ENCODE data around the gene ARSB. TPM values are rescaled to one million over a fixed set of nuclear protein-coding genes. Genes with fewer than 3 reads are reported as not detected.

Gene ARSB
- total and polyA plus RNA-seq, 10 of the 15 experiments (the other 5 are each of a cell fraction or from before 2014, with no cell fraction given): 1.2 to 8.2 (median 6.1) TPM

- no peak overlapping the region for H3K9ac ChIP-seq (ENCODE audit: control insufficient read depth, insufficient read depth, low read length)
- no peaks in the 10 kb centered on the region for H3K79me2 ChIP-seq (ENCODE audit: control insufficient read depth, insufficient read depth, low read length)
- no peaks in the 10 kb centered on the region for H3K9me3 ChIP-seq (replicated peaks; ENCODE audit: control insufficient read depth, insufficient read depth, low read length)
- no peak for TF ChIP-seq YBX1 (IDR thresholded peaks at IDR 0.05)
- no peak for TF ChIP-seq KLF5 (IDR thresholded peaks at IDR 0.05; ENCODE audit: partially characterized antibody)
- TF ChIP-seq RFX5 (IDR thresholded peaks at IDR 0.05; ENCODE audit: low read depth, low read length): no peak
- TF ChIP-seq ZNF622 (IDR thresholded peaks at IDR 0.05): no peak
- TF ChIP-seq RBBP5 (conservative IDR thresholded peaks at IDR 0.05): no peak
- TF ChIP-seq CHD1 (IDR thresholded peaks at IDR 0.05; ENCODE audit: low read depth, low read length): no peak
- no peak for TF ChIP-seq SRF (IDR thresholded peaks at IDR 0.05; ENCODE audit: low read depth in 2 of 2, low read length in 2 of 2)
- no peak for TF ChIP-seq ELK1 (IDR thresholded peaks at IDR 0.05; ENCODE audit: low read depth, low read length)
- no peak for TF ChIP-seq BACH1 (IDR thresholded peaks at IDR 0.05; ENCODE audit: borderline replicate concordance)
- no peak for TF ChIP-seq ATF2 (IDR thresholded peaks at IDR 0.05; ENCODE audit: low read length)
- TF ChIP-seq CBX5 (IDR thresholded peaks at IDR 0.05; ENCODE audit: low read depth): no peak
- TF ChIP-seq ESRRA (IDR thresholded peaks at IDR 0.05; ENCODE audit: low read length): no peak
- H4K20me1 ChIP-seq (ENCODE audit: control insufficient read depth, insufficient read depth): no peaks in the 10 kb centered on the region
- H3K27me3 ChIP-seq (replicated peaks in 1 of 2; ENCODE audit: control insufficient read depth in 2 of 2, insufficient read depth in 2 of 2, low read length in 1 of 2): no peaks in the 10 kb centered on the region
- H2AFZ ChIP-seq (ENCODE audit: control insufficient read depth, low read depth, low read length): no peak overlapping the region
- in situ Hi-C loops (cut with MboI): no loop called here
- H3K4me3 ChIP-seq: no peak overlapping the region
- ChIA-PET CTCF (interaction anchor here (0.6 to 1.1 kb wide), 5 partner anchors 10 to 63 kb away, joined by 3 to 4 read pairs (median 3); no protein-coding TSS in a partner anchor), POLR2A (interaction anchor here (1.0 kb wide), 1 partner anchor 38 kb away, joined by 4 read pairs; no protein-coding TSS in a partner anchor), RAD21 (ENCODE audit: unreplicated experiment) (interaction anchor here (0.9 to 1.8 kb wide), 2 partner anchors 18 to 339 kb away, joined by 4 to 6 read pairs; no protein-coding TSS in a partner anchor), SMC1A (ENCODE audit: uncharacterized antibody, unreplicated experiment) (interaction anchor here (0.6 to 3.2 kb wide), 11 partner anchors 10 to 249 kb away, joined by 3 to 16 read pairs (median 4); no protein-coding TSS in a partner anchor)
- ATAC-seq (no peak), DNase-seq (ENCODE audit: low read depth, low spot score) (no peak), FAIRE-seq (no peak)
- no TSS peak for BruUV-seq (replicated peaks)
- peaks cover 15% of the 10 kb centered on the region; the same call in 1 of the 2 replicates for H3K4me1 ChIP-seq (ENCODE audit: control insufficient read depth, insufficient read depth, low read length)
- no peaks in the 10 kb centered on the region for H3K36me3 ChIP-seq (ENCODE audit: control insufficient read depth in 2 of 2, insufficient read depth in 2 of 2, low read length in 1 of 2)
- 94% methylated on average over 7 of the region's 7 CpGs for WGBS (ENCODE audit: insufficient coverage, insufficient replicate concordance, low lambda C conversion rate, missing lambda C conversion rate)
- intact Hi-C loops (cut with micrococcal nuclease; ENCODE audit: unreplicated experiment): loop anchor here (2.0 kb wide), 1 partner anchor 35 kb away; no protein-coding TSS in a partner anchor
- H3K4me2 ChIP-seq (ENCODE audit: control insufficient read depth, insufficient read depth): no peak overlapping the region
- H3K27ac ChIP-seq (ENCODE audit: control insufficient read depth, insufficient read depth): no peak overlapping the region
Measured at GRCh38 chr5:78793907-78794662, 191.0 kb downstream of the ARSB start.

Measured in GM12878 (cell line).